ENCODE results near the gene ZIC1. TPM values are rescaled to one million over a fixed set of nuclear protein-coding genes. Genes with fewer than 3 reads are reported as not detected.

The ZIC1 gene
- total and polyA plus RNA-seq, 8 donors: 0.03 to 0.55 TPM; not detected in 6

- H3K27ac ChIP-seq: no peak overlapping the region
- DNase-seq (no peak), ATAC-seq (no peak)
- intact Hi-C loops (cut with DNase I): no loop called here
- no peak overlapping the region for H3K4me3 ChIP-seq
- peaks cover 0 to 3% of the 10 kb centered on the region in 2 donors for H3K4me1 ChIP-seq
- peaks cover 83 to 96% of the 10 kb centered on the region in 2 donors for H3K27me3 ChIP-seq
- H3K36me3 ChIP-seq: no peaks in the 10 kb centered on the region
- TF ChIP-seq CTCF (IDR thresholded peaks at IDR 0.05): no peak
- H3K9me3 ChIP-seq: no peaks in the 10 kb centered on the region
These were observed 14.3 kb downstream of the ZIC1 start for GRCh38 chr3:147423537-147423797.

- intact Hi-C loops (cut with DNase I): no loop called here
- DNase-seq: peak in 1 of 4 donors; percentile 66
These were observed 14.8 kb downstream of the ZIC1 start for GRCh38 chr3:147423798-147424580.

GRCh38 chr3:147424581-147425387, 15.6 kb downstream of the ZIC1 start:
- H3K27me3 ChIP-seq: peaks cover 71 to 91% of the 10 kb centered on the region in 2 donors
- ATAC-seq (no peak), DNase-seq (no peak)
- no peak overlapping the region for H3K4me3 ChIP-seq
- H3K36me3 ChIP-seq: no peaks in the 10 kb centered on the region
- TF ChIP-seq CTCF (IDR thresholded peaks at IDR 0.05): no peak
- H3K27ac ChIP-seq: no peak overlapping the region
- H3K4me1 ChIP-seq: no peaks in the 10 kb centered on the region
- intact Hi-C loops (cut with DNase I): no loop called here
- no peaks in the 10 kb centered on the region for H3K9me3 ChIP-seq

More at GRCh38 chr3:147423798-147424580, 14.8 kb downstream of the ZIC1 start:
- H3K36me3 ChIP-seq: no peaks in the 10 kb centered on the region
- H3K27ac ChIP-seq: no peak overlapping the region
- no peaks in the 10 kb centered on the region for H3K9me3 ChIP-seq
- TF ChIP-seq CTCF (IDR thresholded peaks at IDR 0.05): no peak
- H3K27me3 ChIP-seq: peaks cover 77 to 91% of the 10 kb centered on the region in 2 donors
- no peaks in the 10 kb centered on the region for H3K4me1 ChIP-seq
- H3K4me3 ChIP-seq: no peak overlapping the region
- ATAC-seq: no peak

- ATAC-seq (no peak), DNase-seq (no peak)
- Histone ChIP-seq H3K4me3 (no peak overlapping the region), H3K27ac (no peak overlapping the region), H3K36me3 (no peaks in the 10 kb centered on the region), H3K27me3 (peaks cover 71 to 91% of the 10 kb centered on the region in 2 donors), H3K9me3 (no peaks in the 10 kb centered on the region), H3K4me1 (no peaks in the 10 kb centered on the region)
- intact Hi-C loops (cut with DNase I): no loop called here
- no peak for TF ChIP-seq CTCF (IDR thresholded peaks at IDR 0.05)
These were observed 16.3 kb downstream of the ZIC1 start for GRCh38 chr3:147425388-147425850.

- TF ChIP-seq CTCF (IDR thresholded peaks at IDR 0.05): no peak
- intact Hi-C loops (cut with DNase I): no loop called here
- no peaks in the 10 kb centered on the region for H3K4me1 ChIP-seq
- no peak overlapping the region for H3K27ac ChIP-seq
- no peak overlapping the region for H3K4me3 ChIP-seq
- H3K36me3 ChIP-seq: no peaks in the 10 kb centered on the region
- peaks cover 56 to 86% of the 10 kb centered on the region in 2 donors for H3K27me3 ChIP-seq
- DNase-seq (no peak), ATAC-seq (no peak)
- H3K9me3 ChIP-seq: no peaks in the 10 kb centered on the region
These were observed 17.8 kb downstream of the ZIC1 start for GRCh38 chr3:147426931-147427330.
